Keratinocyte (primary cell): ENCODE measurements around the gene ATCAY. TPM values are rescaled to one million over a fixed set of nuclear protein-coding genes. Genes with fewer than 3 reads are reported as not detected.

Experiments used
- DNase-seq: peaks from one replicate; pipeline ENCODE4 v3.0.0-alpha.2; 2011; ENCODE audit warnings: low read depth, missing footprints, low spot score
- FAIRE-seq: peaks from 2 replicates; lab custom pipeline; 2011; peaks lifted over from hg19 to GRCh38; lab: Jason Lieb, UNC
- H2AFZ ChIP-seq: 2 replicates; pipeline ENCODE4 v1.6.0; 2012; ENCODE audit warnings: low read length, control low read depth, inconsistent platforms; ENCODE audit not compliant: control insufficient read depth
- H3K27ac ChIP-seq: 2 replicates; pipeline ENCODE4 v1.5.1; 2011; ENCODE audit warnings: low read length; ENCODE audit not compliant: control insufficient read depth, insufficient read depth
- H3K27me3 ChIP-seq: 3 replicates; pipeline ENCODE4 v1.6.0; 2011; ENCODE audit warnings: low read length; ENCODE audit not compliant: control insufficient read depth, insufficient read depth; ENCODE audit errors: extremely low read depth
- H3K36me3 ChIP-seq, 2 experiments: 2 replicates in 1 of 2; 3 replicates in 1 of 2; pipeline ENCODE4 v1.5.1; 2011; ENCODE audit warnings: low read length in 2 of 2, mild to moderate bottlenecking in 1 of 2; ENCODE audit not compliant: control insufficient read depth in 2 of 2, insufficient read depth in 2 of 2; ENCODE audit errors: extremely low read depth in 1 of 2
- H3K4me1 ChIP-seq: 3 replicates; pipeline ENCODE4 v1.5.1; 2011; ENCODE audit warnings: low read length; ENCODE audit not compliant: control insufficient read depth, insufficient read depth; ENCODE audit errors: extremely low read depth
- H3K4me2 ChIP-seq: 3 replicates; pipeline ENCODE4 v1.6.0; 2011; ENCODE audit warnings: low read depth, low read length; ENCODE audit not compliant: control insufficient read depth, insufficient read depth; ENCODE audit errors: extremely low read depth
- H3K4me3 ChIP-seq, 3 experiments: fragments of 200-600 bp in 1 of 3; sonication (generic) in 1 of 3; 2 replicates in 2 of 3; 3 replicates in 1 of 3; pipeline ENCODE4 v1.5.1; 2011 to 2016; ENCODE audit warnings: low read length in 3 of 3, mild to moderate bottlenecking in 3 of 3, control low read depth in 2 of 3, inconsistent platforms in 1 of 3, low read depth in 1 of 3, mixed read lengths in 1 of 3, mixed run types in 1 of 3, moderate library complexity in 1 of 3; ENCODE audit not compliant: control insufficient read depth in 2 of 3, insufficient read depth in 2 of 3; ENCODE audit errors: extremely low read depth in 1 of 3
- H3K79me2 ChIP-seq: 2 replicates; pipeline ENCODE4 v1.6.0; 2012; ENCODE audit warnings: low read length; ENCODE audit not compliant: control insufficient read depth, insufficient read depth
- H3K9ac ChIP-seq: 3 replicates; pipeline ENCODE4 v1.6.0; 2011; ENCODE audit warnings: low read length; ENCODE audit not compliant: control insufficient read depth, insufficient read depth; ENCODE audit errors: extremely low read depth
- H3K9me1 ChIP-seq: 3 replicates; pipeline ENCODE4 v1.6.0; 2011; ENCODE audit warnings: low read length; ENCODE audit not compliant: control insufficient read depth, insufficient read depth; ENCODE audit errors: extremely low read depth
- H3K9me3 ChIP-seq: 2 replicates; pipeline ENCODE4 v1.5.1; 2012; ENCODE audit warnings: low read depth, low read length; ENCODE audit not compliant: control insufficient read depth
- H4K20me1 ChIP-seq: 3 replicates; pipeline ENCODE4 v1.6.0; 2011; ENCODE audit warnings: low read length; ENCODE audit not compliant: control insufficient read depth, insufficient read depth; ENCODE audit errors: extremely low read depth
- EZH2 ChIP-seq: IDR thresholded peaks from one replicate; pipeline ENCODE4 v1.6.1; 2012; ENCODE audit warnings: inconsistent platforms, mild to moderate bottlenecking, low read length, moderate library complexity
- dilution Hi-C: fragments of 300-500 bp; cut with MboI; formaldehyde crosslinking; loops from one replicate; pipeline ENCODE4 v1.7.0; 2020; ENCODE audit warnings: low sequenced_read_pairs; ENCODE audit not compliant: extremely low pct_ligation_motif_present
- polyA plus RNA-seq, 5 experiments: library from polyadenylated mRNA; depleted of rRNA in 3 of 5; stranded (reverse) in 3 of 5; stranded (forward) in 1 of 5; unstranded in 1 of 5; fragments of >200 nt; gene quantifications; 1 replicate in 1 of 5; 2 replicates in 3 of 5; 3 replicates in 1 of 5; pipeline versions ENCODE4 v1.2.1 to v1.2.3, GENCODE V29; 2011 to 2012; ENCODE audit warnings: missing spikeins in 2 of 5, low read depth in 1 of 5, low replicate concordance in 1 of 5
- TF ChIP-seq, protein P1 (sequence below), 3 experiments: IDR thresholded peaks in 1 of 3; conservative IDR thresholded peaks in 1 of 3; optimal IDR thresholded peaks in 1 of 3; 2 replicates in 2 of 3; 3 replicates in 1 of 3; pipeline versions ENCODE3 to v1.5.1; 2011; ENCODE audit warnings: low read length in 3 of 3, mild to moderate bottlenecking in 3 of 3, moderate library complexity in 2 of 3, control low read depth in 1 of 3, inconsistent platforms in 1 of 3; ENCODE audit not compliant: insufficient read depth in 2 of 3; ENCODE audit errors: extremely low read depth in 1 of 3

ATCAY gene
- polyA plus RNA-seq, 1 donor (not counting 4 experiments of a cell fraction or from before 2014, with no cell fraction given), result not detected

- DNase-seq, result no peak
- FAIRE-seq, result no peak
- TF ChIP-seq, protein P1, sequence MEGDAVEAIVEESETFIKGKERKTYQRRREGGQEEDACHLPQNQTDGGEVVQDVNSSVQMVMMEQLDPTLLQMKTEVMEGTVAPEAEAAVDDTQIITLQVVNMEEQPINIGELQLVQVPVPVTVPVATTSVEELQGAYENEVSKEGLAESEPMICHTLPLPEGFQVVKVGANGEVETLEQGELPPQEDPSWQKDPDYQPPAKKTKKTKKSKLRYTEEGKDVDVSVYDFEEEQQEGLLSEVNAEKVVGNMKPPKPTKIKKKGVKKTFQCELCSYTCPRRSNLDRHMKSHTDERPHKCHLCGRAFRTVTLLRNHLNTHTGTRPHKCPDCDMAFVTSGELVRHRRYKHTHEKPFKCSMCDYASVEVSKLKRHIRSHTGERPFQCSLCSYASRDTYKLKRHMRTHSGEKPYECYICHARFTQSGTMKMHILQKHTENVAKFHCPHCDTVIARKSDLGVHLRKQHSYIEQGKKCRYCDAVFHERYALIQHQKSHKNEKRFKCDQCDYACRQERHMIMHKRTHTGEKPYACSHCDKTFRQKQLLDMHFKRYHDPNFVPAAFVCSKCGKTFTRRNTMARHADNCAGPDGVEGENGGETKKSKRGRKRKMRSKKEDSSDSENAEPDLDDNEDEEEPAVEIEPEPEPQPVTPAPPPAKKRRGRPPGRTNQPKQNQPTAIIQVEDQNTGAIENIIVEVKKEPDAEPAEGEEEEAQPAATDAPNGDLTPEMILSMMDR (optimal IDR thresholded peaks at IDR 0.05 in 1 of 3, IDR thresholded peaks at IDR 0.05 in 1 of 3, conservative IDR thresholded peaks at IDR 0.05 in 1 of 3; ENCODE audit: extremely low read depth in 1 of 3, insufficient read depth in 2 of 3, low read length in 3 of 3), result no peak
- no peak for TF ChIP-seq EZH2
Measured at GRCh38 chr19:3942790-3943409, 62.4 kb downstream of the ATCAY start.

GRCh38 chr19:3944018-3944721, 63.7 kb downstream of the ATCAY start:
- FAIRE-seq, result no peak
- no peaks in the 10 kb centered on the region for H3K9me1 ChIP-seq
- no peaks in the 10 kb centered on the region for H4K20me1 ChIP-seq
- no peaks in the 10 kb centered on the region for H3K4me1 ChIP-seq
- no peak overlapping the region for H3K9ac ChIP-seq
- H3K4me2 ChIP-seq, result no peak overlapping the region
- H3K36me3 ChIP-seq, result no peaks in the 10 kb centered on the region
- TF ChIP-seq EZH2, result no peak
- TF ChIP-seq, protein P1 (optimal IDR thresholded peaks at IDR 0.05 in 1 of 3, IDR thresholded peaks at IDR 0.05 in 1 of 3, conservative IDR thresholded peaks at IDR 0.05 in 1 of 3; ENCODE audit: extremely low read depth in 1 of 3, insufficient read depth in 2 of 3, low read length in 3 of 3), result no peak
- no peaks in the 10 kb centered on the region for H3K79me2 ChIP-seq
- no peaks in the 10 kb centered on the region for H3K9me3 ChIP-seq
- no peak for DNase-seq
- no peak overlapping the region for H3K4me3 ChIP-seq
- H3K27me3 ChIP-seq, result no peaks in the 10 kb centered on the region
- dilution Hi-C loops, result no loop called here
- no peak overlapping the region for H2AFZ ChIP-seq
- no peak overlapping the region for H3K27ac ChIP-seq

More at GRCh38 chr19:3942790-3943409, 62.4 kb downstream of the ATCAY start:
- Histone ChIP-seq H3K4me2 (no peak overlapping the region), H3K4me3 (no peak overlapping the region), H3K9me3 (no peaks in the 10 kb centered on the region), H4K20me1 (no peaks in the 10 kb centered on the region), H3K36me3 (no peaks in the 10 kb centered on the region), H2AFZ (no peak overlapping the region), H3K4me1 (no peaks in the 10 kb centered on the region), H3K27me3 (no peaks in the 10 kb centered on the region), H3K9ac (no peak overlapping the region), H3K27ac (no peak overlapping the region), H3K9me1 (no peaks in the 10 kb centered on the region), H3K79me2 (no peaks in the 10 kb centered on the region)
- dilution Hi-C loops, result no loop called here
